ENCODE data around the gene TBL1XR1.

DNA sequence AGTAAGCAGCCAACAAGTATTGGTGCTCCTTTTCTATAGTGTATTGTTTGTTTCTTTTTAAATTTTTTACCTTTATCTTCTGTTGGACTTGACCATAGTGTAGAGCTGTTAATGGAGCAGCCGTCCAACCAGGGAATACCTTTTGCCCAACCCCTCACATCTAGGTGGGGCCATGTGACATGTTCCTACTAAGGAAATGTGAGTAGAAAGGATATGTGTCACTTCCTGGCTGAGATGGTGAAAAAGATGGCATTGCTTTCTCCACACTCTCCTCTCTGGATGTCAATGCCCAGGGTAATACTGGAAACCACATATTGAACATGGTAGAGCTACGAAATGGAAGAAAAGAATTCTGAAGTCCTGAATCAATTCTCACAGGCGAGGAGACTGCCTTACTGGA, 218.8 kb downstream of the TBL1XR1 start:
- TF ChIP-seq, protein P1, sequence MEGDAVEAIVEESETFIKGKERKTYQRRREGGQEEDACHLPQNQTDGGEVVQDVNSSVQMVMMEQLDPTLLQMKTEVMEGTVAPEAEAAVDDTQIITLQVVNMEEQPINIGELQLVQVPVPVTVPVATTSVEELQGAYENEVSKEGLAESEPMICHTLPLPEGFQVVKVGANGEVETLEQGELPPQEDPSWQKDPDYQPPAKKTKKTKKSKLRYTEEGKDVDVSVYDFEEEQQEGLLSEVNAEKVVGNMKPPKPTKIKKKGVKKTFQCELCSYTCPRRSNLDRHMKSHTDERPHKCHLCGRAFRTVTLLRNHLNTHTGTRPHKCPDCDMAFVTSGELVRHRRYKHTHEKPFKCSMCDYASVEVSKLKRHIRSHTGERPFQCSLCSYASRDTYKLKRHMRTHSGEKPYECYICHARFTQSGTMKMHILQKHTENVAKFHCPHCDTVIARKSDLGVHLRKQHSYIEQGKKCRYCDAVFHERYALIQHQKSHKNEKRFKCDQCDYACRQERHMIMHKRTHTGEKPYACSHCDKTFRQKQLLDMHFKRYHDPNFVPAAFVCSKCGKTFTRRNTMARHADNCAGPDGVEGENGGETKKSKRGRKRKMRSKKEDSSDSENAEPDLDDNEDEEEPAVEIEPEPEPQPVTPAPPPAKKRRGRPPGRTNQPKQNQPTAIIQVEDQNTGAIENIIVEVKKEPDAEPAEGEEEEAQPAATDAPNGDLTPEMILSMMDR (IDR thresholded peaks at IDR 0.05), result no peak
- TF ChIP-seq EZH2phosphoT487 (IDR thresholded peaks at IDR 0.05), result no peak

Data from neural progenitor cell (in vitro differentiated cells).